Sigmoid colon (tissue), 7 donors: ENCODE data around the gene MAGI2. TPM values are rescaled to one million over a fixed set of nuclear protein-coding genes. Genes with fewer than 3 reads are reported as not detected.

Source experiments
- DNase-seq: peaks from one replicate; pipeline ENCODE4 v3.0.0-alpha.2; 2019
- H3K27ac ChIP-seq, 4 donors: fragments of 200-600 bp; sonication (generic); one replicate each; pipeline ENCODE4 v1.5.1; 2016 to 2019; ENCODE audit warnings: mild to moderate bottlenecking in 1 of 4
- H3K27me3 ChIP-seq, 3 donors: fragments of 200-600 bp; sonication (generic); one replicate each; pipeline ENCODE4 v1.5.1; 2019; ENCODE audit warnings: mild to moderate bottlenecking in 1 of 3
- H3K36me3 ChIP-seq, 4 donors: fragments of 200-600 bp; sonication (generic); one replicate each; pipeline ENCODE4 v1.5.1; 2016 to 2019
- H3K4me1 ChIP-seq, 4 donors: fragments of 200-600 bp; sonication (generic); one replicate each; pipeline ENCODE4 v1.5.1; 2017 to 2019
- H3K4me3 ChIP-seq, 4 donors: fragments of 200-600 bp; sonication (generic); one replicate each; pipeline ENCODE4 v1.5.1; 2017 to 2019; ENCODE audit warnings: mild to moderate bottlenecking in 2 of 4, moderate library complexity in 1 of 4
- H3K9me3 ChIP-seq, 4 donors: fragments of 200-600 bp in 3 of 4; sonication (generic) in 3 of 4; one replicate each; pipeline versions ENCODE4 v1.5.1 to v1.6.1; 2013 to 2019
- CTCF ChIP-seq, 4 experiments: fragments of 450-650 bp in 3 of 4; fragments of 200-600 bp in 1 of 4; IDR thresholded peaks; one replicate each; pipeline ENCODE4 v1.5.1; 2016 to 2019; ENCODE audit warnings: antibody characterized with exemption in 4 of 4, mild to moderate bottlenecking in 3 of 4, moderate library complexity in 2 of 4
- EP300 ChIP-seq, 4 donors: sonication (generic); formaldehyde crosslinking; IDR thresholded peaks; one replicate each; pipeline ENCODE4 v1.6.1; 2017; ENCODE audit warnings: antibody characterized with exemption in 4 of 4
- POLR2A ChIP-seq, 2 donors: fragments of 450-650 bp; IDR thresholded peaks; one replicate each; pipeline ENCODE4 v1.6.1; 2016; ENCODE audit warnings: antibody characterized with exemption in 2 of 2, mild to moderate bottlenecking in 2 of 2, moderate library complexity in 2 of 2
- POLR2AphosphoS5 ChIP-seq, 4 donors: sonication (generic); formaldehyde crosslinking; IDR thresholded peaks; one replicate each; pipeline ENCODE4 v1.6.1; 2017; ENCODE audit warnings: antibody characterized with exemption in 4 of 4
- WGBS, 2 donors: extraction: QIAGEN DNeasy Blood & Tissue Kit; methylation state at CpG; one replicate each; pipeline ENCODE4 v1.1.7; 2013; 5-methylcytosine and 5-hydroxymethylcytosine counted together
- intact Hi-C: fragments of 100-400 bp; cut with DNase I; formaldehyde crosslinking; loops from one replicate; pipeline ENCODE4 v1.15.1; 2023
- polyA plus RNA-seq, 3 donors: library from polyadenylated mRNA; stranded (reverse); fragments of 200-250 nt; gene quantifications; one replicate each; pipeline ENCODE4 v1.2.3, GENCODE V29; 2013
- total RNA-seq, 4 donors: library from RNA; depleted of rRNA; stranded (reverse); fragments of >200 nt; gene quantifications; one replicate each; pipeline ENCODE4 v1.1.0, GENCODE V29; 2016
- donor health status: healthy with polysubstance abuse.
- donor health status: Bipolar disorder and iron deficiency.
- donor health status: healthy.

The MAGI2 gene
- total and polyA plus RNA-seq, 7 donors, result 0.69 to 26.9 (median 14.7) TPM

- 47 to 56% methylated on average over 2 of the region's 2 CpGs for WGBS, 2 donors
- no peaks in the 10 kb centered on the region for H3K27me3 ChIP-seq
- peaks cover 0 to 4% (median 0%) of the 10 kb centered on the region in 4 donors for H3K4me1 ChIP-seq
- H3K36me3 ChIP-seq, result no peaks in the 10 kb centered on the region
- H3K4me3 ChIP-seq, result no peak overlapping the region
- H3K9me3 ChIP-seq, result no peaks in the 10 kb centered on the region
- no peak for DNase-seq
- TF ChIP-seq POLR2A (IDR thresholded peaks at IDR 0.05), result no peak
- no peak for TF ChIP-seq EP300 (IDR thresholded peaks at IDR 0.05)
- TF ChIP-seq CTCF (IDR thresholded peaks at IDR 0.05), result no peak
- no peak for TF ChIP-seq POLR2AphosphoS5 (IDR thresholded peaks at IDR 0.05)
- intact Hi-C loops, result no loop called here
- H3K27ac ChIP-seq, result no peak overlapping the region
Observed at GRCh38 chr7:79180533-79180932, 272.9 kb downstream of the MAGI2 start.

- 7 to 17% methylated on average over 8 of the region's 8 CpGs for WGBS, 2 donors
- Histone ChIP-seq H3K27me3 (no peaks in the 10 kb centered on the region), H3K27ac (no peak overlapping the region), H3K9me3 (no peaks in the 10 kb centered on the region), H3K4me3 (no peak overlapping the region), H3K36me3 (no peaks in the 10 kb centered on the region), H3K4me1 (peaks cover 0 to 4% (median 0%) of the 10 kb centered on the region in 4 donors)
- intact Hi-C loops, result loop anchor here (2.0 to 5.0 kb wide), 2 partner anchors 665 to 1156 kb away; no protein-coding TSS in a partner anchor
- no peak for DNase-seq
- no peak for TF ChIP-seq POLR2A (IDR thresholded peaks at IDR 0.05)
- TF ChIP-seq CTCF (IDR thresholded peaks at IDR 0.05), result peak in 3 of 4 experiments; percentile 16 to 39 (median 22)
Observed at GRCh38 chr7:79176859-79177477, 276.5 kb downstream of the MAGI2 start.

GRCh38 chr7:79175374-79175773 is 278.1 kb downstream of the MAGI2 start:
- Histone ChIP-seq H3K36me3 (no peaks in the 10 kb centered on the region), H3K27ac (no peak overlapping the region), H3K9me3 (no peaks in the 10 kb centered on the region), H3K4me1 (peaks cover 0 to 4% (median 0%) of the 10 kb centered on the region in 4 donors), H3K4me3 (no peak overlapping the region), H3K27me3 (no peaks in the 10 kb centered on the region)
- WGBS, 2 donors, result 81 to 82% methylated on average over 3 of the region's 3 CpGs
- TF ChIP-seq POLR2AphosphoS5 (IDR thresholded peaks at IDR 0.05) (no peak), POLR2A (IDR thresholded peaks at IDR 0.05) (no peak), EP300 (IDR thresholded peaks at IDR 0.05) (no peak), CTCF (IDR thresholded peaks at IDR 0.05) (no peak)
- no peak for DNase-seq
- intact Hi-C loops, result loop anchor here (5.0 kb wide), 1 partner anchor 663 kb away; no protein-coding TSS in a partner anchor

GRCh38 chr7:79165225-79165624 is 288.2 kb downstream of the MAGI2 start:
- no peak for TF ChIP-seq EP300 (IDR thresholded peaks at IDR 0.05)
- no peak for TF ChIP-seq POLR2AphosphoS5 (IDR thresholded peaks at IDR 0.05)
- no peak for TF ChIP-seq POLR2A (IDR thresholded peaks at IDR 0.05)
- no peak for TF ChIP-seq CTCF (IDR thresholded peaks at IDR 0.05)
- Histone ChIP-seq H3K4me3 (no peak overlapping the region), H3K4me1 (no peaks in the 10 kb centered on the region), H3K27ac (no peak overlapping the region), H3K36me3 (no peaks in the 10 kb centered on the region), H3K9me3 (no peaks in the 10 kb centered on the region), H3K27me3 (no peaks in the 10 kb centered on the region)
- WGBS, 2 donors, result 88 to 89% methylated on average over 1 of the region's 1 CpG
- intact Hi-C loops, result no loop called here
- no peak for DNase-seq
